HG03280 (cell line): ENCODE results near the gene GAS6.

ENCODE experiments used
- ATAC-seq: cut with Tn5 transposase; IDR thresholded peaks from one replicate; pipeline ENCODE4 v1.9.1; 2021; ENCODE audit warnings: mild to moderate bottlenecking, moderate library complexity; ENCODE audit not compliant: unreplicated experiment

GAS6 gene

GRCh38 chr13:113854238-113855011, 9.5 kb downstream of the GAS6 start:
- no peak for ATAC-seq

- no peak for ATAC-seq
These were observed 10.2 kb downstream of the GAS6 start for GRCh38 chr13:113853518-113854237.

GRCh38 chr13:113852536-113853517, 11.0 kb downstream of the GAS6 start:
- no peak for ATAC-seq

GRCh38 chr13:113851826-113852535, 11.9 kb downstream of the GAS6 start:
- no peak for ATAC-seq

- ATAC-seq: no peak
These were observed 12.4 kb downstream of the GAS6 start for GRCh38 chr13:113851480-113851803.

GRCh38 chr13:113850722-113851479, 13.0 kb downstream of the GAS6 start:
- no peak for ATAC-seq

GRCh38 chr13:113849981-113850721, 13.7 kb downstream of the GAS6 start:
- no peak for ATAC-seq

GRCh38 chr13:113849546-113849945, 14.3 kb downstream of the GAS6 start:
- no peak for ATAC-seq

GRCh38 chr13:113848431-113849260, 15.2 kb downstream of the GAS6 start:
- no peak for ATAC-seq

GRCh38 chr13:113848020-113848419, 15.9 kb downstream of the GAS6 start:
- no peak for ATAC-seq

- no peak for ATAC-seq
These were observed 17.1 kb downstream of the GAS6 start for GRCh38 chr13:113846636-113847318.

GRCh38 chr13:113845723-113846635, 17.9 kb downstream of the GAS6 start:
- ATAC-seq: no peak

GRCh38 chr13:113845055-113845454, 18.8 kb downstream of the GAS6 start:
- ATAC-seq: no peak

- no peak for ATAC-seq
These were observed 19.9 kb downstream of the GAS6 start for GRCh38 chr13:113843864-113844556.

- ATAC-seq: no peak
These were observed 20.7 kb downstream of the GAS6 start for GRCh38 chr13:113843063-113843654.
